Fibroblast of mammary gland (primary cell): ENCODE data around the gene ZNF507.

ENCODE experiments used
- DNase-seq: peaks from one replicate; pipeline ENCODE4 v3.0.0-alpha.2; 2010; ENCODE audit warnings: low read depth
- H3K4me3 ChIP-seq: 2 replicates; pipeline ENCODE4 v1.5.1; 2011; ENCODE audit warnings: low read depth, mild to moderate bottlenecking, low read length, moderate library complexity; ENCODE audit not compliant: control insufficient read depth
- CTCF ChIP-seq: conservative IDR thresholded peaks from 2 replicates; pipeline ENCODE4 v1.5.1; 2011; ENCODE audit warnings: low read depth, low read length, inconsistent platforms; ENCODE audit not compliant: control insufficient read depth, insufficient read depth

ZNF507 gene

GRCh38 chr19:32309711-32310390 lies 35.6 kb upstream of the ZNF507 start:
- no peak for TF ChIP-seq CTCF
- no peak overlapping the region for H3K4me3 ChIP-seq
- DNase-seq: peak; percentile 5

- TF ChIP-seq CTCF: no peak
- no peak overlapping the region for H3K4me3 ChIP-seq
- DNase-seq: no peak
These were observed 34.0 kb upstream of the ZNF507 start for GRCh38 chr19:32311371-32311770.

- no peak for TF ChIP-seq CTCF
- H3K4me3 ChIP-seq: no peak overlapping the region
- no peak for DNase-seq
These were observed 31.7 kb upstream of the ZNF507 start for GRCh38 chr19:32313569-32314265.

- TF ChIP-seq CTCF: no peak
These were observed 29.4 kb upstream of the ZNF507 start for GRCh38 chr19:32316034-32316433.

GRCh38 chr19:32317086-32317485 lies 28.3 kb upstream of the ZNF507 start:
- no peak for TF ChIP-seq CTCF
- DNase-seq: no peak
- H3K4me3 ChIP-seq: no peak overlapping the region

More at GRCh38 chr19:32316034-32316433, 29.4 kb upstream of the ZNF507 start:
- no peak for DNase-seq
- H3K4me3 ChIP-seq: no peak overlapping the region

- TF ChIP-seq CTCF: peak; percentile 21
- no peak overlapping the region for H3K4me3 ChIP-seq
- no peak for DNase-seq
These were observed 26.4 kb upstream of the ZNF507 start for GRCh38 chr19:32318884-32319520.
